ENCODE results near the gene MARCHF11.

DNA sequence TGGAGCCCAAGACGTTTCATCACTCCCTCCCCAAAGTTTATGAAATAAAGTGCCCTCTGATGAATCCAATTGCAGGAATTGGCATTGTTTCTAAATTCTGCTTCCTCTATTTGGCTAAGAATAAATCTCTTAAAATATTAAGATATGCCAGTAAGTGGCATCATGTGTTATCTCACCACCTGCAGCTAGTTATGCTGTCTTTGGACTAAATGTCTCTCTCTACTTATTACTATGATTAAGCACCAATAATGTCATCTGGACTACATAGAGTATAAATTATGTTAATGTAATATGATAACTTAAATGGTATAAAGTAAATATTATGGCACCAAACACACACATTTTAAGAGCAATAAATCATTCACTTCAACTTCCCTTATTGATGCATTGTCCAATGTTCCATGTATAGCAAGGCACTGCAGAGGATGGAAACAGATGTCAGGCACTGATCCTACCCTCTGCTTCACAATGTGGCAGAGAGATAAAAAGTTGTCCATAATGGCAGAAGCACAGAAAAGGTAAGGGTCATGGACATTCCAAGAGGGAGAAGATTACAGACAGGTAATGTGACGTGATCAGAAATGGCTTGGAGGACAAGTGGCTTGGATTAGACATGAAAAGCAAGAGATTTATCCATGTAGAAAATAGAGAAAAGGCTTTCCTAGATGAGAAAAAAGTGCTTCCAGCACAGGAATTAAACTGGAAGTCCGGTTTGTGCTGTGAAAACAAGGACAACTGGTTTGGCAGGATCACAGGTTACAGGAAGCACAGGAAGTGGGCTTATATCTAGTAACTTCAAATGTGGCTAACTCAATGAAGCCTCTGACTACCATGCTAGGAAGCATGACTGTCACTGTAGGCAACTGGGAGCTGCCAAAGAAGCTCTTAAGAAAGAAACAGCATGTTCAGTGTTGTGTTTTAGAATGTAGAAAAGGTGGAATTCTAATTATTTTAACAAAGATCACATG is 26.7 kb downstream of the MARCHF11 start:
- TF ChIP-seq CTCF (IDR thresholded peaks at IDR 0.05) (no peak), POLR2AphosphoS5 (IDR thresholded peaks at IDR 0.05) (no peak)

All from transverse colon (tissue), 4 donors.